Measurements from ENCODE around the gene NFKBIL1.

NFKBIL1 gene

DNA sequence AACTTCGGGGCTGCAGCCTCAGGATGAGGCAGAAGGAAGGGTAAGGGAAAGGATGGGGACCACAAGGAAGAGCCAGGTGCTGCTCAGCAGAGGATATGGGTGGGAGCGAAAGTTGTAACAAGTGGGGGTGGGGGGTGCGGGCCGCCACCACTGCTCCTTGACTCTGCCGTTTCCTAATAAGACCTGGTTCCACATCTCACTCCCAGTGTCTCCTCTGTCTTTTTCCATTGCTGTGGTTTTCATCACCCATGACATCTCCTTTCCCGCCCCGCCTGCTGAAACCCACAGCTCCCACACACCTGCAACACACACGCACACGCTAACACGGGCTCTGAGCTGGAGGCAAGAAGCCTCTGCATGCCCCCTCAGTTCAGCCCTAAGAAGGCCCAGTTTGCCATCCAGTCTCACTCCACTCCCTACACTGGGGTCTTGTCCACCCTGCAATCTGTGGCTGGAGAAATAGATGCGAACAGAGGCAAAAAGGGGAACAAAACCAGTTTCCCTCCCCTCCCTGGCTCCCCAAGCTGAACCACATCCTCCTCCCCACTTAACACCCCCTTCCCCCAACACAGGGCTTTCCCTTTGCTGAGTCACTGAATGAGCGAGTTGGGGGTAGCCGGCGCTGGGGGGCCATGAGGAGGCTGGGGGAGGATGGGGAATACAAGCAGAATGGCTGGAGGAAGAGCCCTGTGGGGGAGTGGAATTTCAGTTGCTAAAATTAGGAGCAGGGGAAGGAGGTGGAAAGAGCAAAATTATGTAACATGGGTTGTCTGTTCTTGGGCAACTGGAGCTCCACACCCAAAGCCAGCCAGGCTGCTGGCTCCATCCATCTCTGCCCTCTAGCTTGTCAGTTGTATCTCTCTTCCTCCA, 11.5 kb downstream of the NFKBIL1 start:
- ChIA-PET POLR2A (ENCODE audit: low non-redundant PET) (no interaction called here), CTCF (interaction anchor here (0.6 kb wide), 1 partner anchor 38 kb away, joined by 3 read pairs; no protein-coding TSS in a partner anchor)
- no peak for DNase-seq (ENCODE audit: low spot score)
- peak overlapping the region; percentile 57 for H3K27ac ChIP-seq
- TF ChIP-seq, protein P1, sequence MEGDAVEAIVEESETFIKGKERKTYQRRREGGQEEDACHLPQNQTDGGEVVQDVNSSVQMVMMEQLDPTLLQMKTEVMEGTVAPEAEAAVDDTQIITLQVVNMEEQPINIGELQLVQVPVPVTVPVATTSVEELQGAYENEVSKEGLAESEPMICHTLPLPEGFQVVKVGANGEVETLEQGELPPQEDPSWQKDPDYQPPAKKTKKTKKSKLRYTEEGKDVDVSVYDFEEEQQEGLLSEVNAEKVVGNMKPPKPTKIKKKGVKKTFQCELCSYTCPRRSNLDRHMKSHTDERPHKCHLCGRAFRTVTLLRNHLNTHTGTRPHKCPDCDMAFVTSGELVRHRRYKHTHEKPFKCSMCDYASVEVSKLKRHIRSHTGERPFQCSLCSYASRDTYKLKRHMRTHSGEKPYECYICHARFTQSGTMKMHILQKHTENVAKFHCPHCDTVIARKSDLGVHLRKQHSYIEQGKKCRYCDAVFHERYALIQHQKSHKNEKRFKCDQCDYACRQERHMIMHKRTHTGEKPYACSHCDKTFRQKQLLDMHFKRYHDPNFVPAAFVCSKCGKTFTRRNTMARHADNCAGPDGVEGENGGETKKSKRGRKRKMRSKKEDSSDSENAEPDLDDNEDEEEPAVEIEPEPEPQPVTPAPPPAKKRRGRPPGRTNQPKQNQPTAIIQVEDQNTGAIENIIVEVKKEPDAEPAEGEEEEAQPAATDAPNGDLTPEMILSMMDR (conservative IDR thresholded peaks at IDR 0.05; ENCODE audit: low read depth), result no peak

DNA sequence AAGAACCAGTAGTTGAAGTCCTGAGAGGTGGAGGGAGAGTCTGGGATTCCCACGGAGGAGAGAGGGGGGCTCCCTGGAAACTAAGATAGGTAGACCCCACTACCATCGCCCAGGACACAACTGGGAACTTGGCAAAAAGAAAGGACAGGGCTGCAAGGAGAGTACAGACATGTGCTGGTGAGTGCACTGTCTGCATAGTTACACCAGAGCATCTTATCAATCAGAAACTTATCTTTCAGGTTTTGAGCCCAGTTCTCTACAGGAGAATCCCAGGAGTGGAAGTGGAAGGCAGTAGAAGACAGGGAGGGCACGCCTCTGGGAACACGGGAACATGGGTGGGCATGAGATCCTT, 12.2 kb downstream of the NFKBIL1 start:
- H3K27ac ChIP-seq, result peak overlapping the region; percentile 57
- POLR2A ChIA-PET (ENCODE audit: low non-redundant PET), result no interaction called here

DNA sequence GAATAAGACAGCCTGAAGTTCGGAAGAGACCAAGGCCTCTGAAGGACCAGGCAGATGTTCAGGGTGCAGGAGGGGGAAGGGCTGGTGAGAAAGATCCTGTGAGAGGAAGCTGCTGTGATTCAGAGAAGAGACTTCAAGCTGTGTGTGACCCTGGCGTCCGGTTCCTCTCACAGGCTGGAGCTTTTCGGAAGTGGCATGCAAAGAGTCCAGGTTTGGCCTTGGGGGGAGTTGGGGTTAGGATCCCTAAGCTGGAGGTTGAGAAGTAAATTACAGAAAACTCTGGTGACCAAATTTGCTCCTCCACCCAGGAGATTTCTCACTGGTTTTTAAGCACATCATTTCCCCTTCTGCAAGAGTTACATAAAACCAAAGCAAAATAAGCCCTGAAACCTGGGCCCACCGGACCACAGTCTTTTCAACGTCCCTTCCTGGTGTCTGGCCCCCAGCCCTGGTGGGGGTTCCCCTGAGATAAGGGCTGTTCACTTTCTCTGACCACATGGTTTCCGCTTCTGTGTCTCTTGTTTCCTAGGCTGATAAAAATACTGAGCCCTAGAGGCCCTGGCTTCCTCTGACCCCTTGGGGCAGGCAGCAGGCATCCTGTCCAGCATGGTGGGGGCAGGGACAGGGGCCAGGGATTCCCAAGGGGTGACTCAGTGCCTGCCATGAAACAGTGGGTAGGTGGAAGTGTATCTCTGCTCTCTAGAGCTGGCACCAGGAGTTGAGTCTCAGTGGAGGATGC, 12.7 kb downstream of the NFKBIL1 start:
- ChIA-PET POLR2A (ENCODE audit: low non-redundant PET) (no interaction called here), CTCF (interaction anchor here (0.6 kb wide), 1 partner anchor 66 kb away, joined by 5 read pairs; no protein-coding TSS in a partner anchor)
- peak overlapping the region; percentile 57 for H3K27ac ChIP-seq
- TF ChIP-seq, protein P1 (conservative IDR thresholded peaks at IDR 0.05; ENCODE audit: low read depth), result no peak
- peak; percentile 65 for DNase-seq (ENCODE audit: low spot score)

More for the DNA sequence above, 12.2 kb downstream of the NFKBIL1 start:
- TF ChIP-seq, protein P1 (conservative IDR thresholded peaks at IDR 0.05; ENCODE audit: low read depth), result no peak
- DNase-seq (ENCODE audit: low spot score), result no peak
- CTCF ChIA-PET, result no interaction called here

DNA sequence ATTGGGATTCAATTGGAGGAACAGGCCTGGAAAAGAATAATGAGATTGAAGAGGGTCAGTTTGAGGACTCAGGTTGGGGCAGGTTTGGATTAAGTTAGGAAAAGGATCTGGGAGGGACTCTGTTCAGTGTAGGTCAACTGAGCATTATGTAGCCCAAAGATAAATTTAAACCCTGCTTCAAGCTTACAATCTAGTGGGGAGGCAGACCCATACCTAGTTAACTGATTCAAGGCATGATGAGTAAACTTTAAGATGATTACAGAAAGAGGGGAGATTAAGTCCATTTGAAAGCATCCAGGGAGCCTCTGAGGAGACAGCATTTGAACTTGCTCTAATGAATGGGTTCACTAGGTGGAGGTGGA, 13.3 kb downstream of the NFKBIL1 start:
- TF ChIP-seq, protein P1 (conservative IDR thresholded peaks at IDR 0.05; ENCODE audit: low read depth), result no peak
- CTCF ChIA-PET, result interaction anchor here (0.6 kb wide), 1 partner anchor 66 kb away, joined by 5 read pairs; no protein-coding TSS in a partner anchor
- H3K27ac ChIP-seq, result peak overlapping the region; percentile 57
- POLR2A ChIA-PET (ENCODE audit: low non-redundant PET), result no interaction called here
- no peak for DNase-seq (ENCODE audit: low spot score)

DNA sequence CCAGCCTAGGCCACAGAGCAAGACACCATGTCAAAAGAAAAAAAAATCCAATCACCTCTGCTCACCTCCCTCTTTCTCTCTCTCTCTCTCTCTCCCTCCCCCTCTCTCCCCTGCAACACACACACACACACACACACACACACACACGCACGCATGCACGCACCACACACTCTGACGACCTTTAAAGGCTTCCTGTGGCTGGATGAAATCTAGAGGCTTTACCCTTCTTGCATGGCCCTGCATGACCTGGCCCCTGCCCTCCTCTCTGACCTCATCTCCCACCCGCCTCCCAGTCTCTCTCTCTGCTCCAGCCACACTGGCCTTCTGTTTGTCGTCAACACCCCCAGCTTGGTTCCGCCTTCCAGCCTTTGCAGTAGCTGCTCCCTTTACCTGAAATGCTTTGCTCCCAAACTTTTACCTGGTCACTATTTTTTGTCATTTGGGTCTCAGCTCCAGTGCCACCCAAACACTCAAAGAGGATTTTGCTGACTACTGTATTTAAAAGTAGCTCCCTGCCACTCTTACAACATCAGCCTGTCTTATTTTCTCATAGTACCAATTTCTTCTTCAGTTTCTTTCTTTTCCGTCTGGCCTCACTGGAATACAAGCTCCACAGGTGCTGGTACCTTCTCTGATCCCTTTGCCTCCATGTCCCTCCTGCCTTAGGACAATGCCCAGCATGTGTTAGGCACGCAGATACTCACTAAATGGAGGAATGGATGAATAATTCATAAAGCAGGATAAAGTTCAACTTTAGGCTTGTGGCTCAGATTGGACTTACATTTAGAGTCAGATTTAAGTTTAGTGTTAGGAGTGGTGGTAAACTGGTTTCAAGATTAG, 20.3 kb downstream of the NFKBIL1 start:
- ChIA-PET CTCF (interaction anchor here (0.6 to 1.7 kb wide), 3 partner anchors 13 to 431 kb away, joined by 3 to 5 read pairs (median 3); no protein-coding TSS in a partner anchor), POLR2A (ENCODE audit: low non-redundant PET) (no interaction called here)
- DNase-seq (ENCODE audit: low spot score), result no peak
- TF ChIP-seq, protein P1 (conservative IDR thresholded peaks at IDR 0.05; ENCODE audit: low read depth), result no peak
- H3K27ac ChIP-seq, result no peak overlapping the region

DNA sequence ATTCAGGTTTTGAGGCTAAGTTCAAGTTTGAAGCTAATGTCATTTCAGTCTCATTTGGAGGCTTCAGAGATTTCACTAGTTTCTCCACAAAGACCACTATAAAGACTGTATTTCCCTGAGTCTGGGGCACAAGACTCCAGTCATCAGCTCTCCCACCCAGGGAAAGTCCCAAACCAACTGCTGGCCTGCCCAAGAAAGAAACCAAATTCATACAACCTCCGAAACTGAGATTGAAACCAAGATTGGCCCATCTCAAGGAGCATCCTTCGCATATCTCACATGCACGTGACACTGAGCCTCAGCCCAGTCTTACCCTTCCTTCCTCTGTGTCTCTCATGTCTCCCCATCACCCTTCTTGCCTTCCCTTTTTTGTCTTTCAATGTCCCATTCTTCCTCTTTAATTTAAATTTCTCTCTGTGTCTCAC, 21.1 kb downstream of the NFKBIL1 start:
- TF ChIP-seq, protein P1 (conservative IDR thresholded peaks at IDR 0.05; ENCODE audit: low read depth), result no peak
- POLR2A ChIA-PET (ENCODE audit: low non-redundant PET), result no interaction called here
- CTCF ChIA-PET, result interaction anchor here (1.7 kb wide), 1 partner anchor 12 kb away, joined by 5 read pairs; no protein-coding TSS in a partner anchor
- no peak overlapping the region for H3K27ac ChIP-seq
- DNase-seq (ENCODE audit: low spot score), result no peak
